ENCODE measurements around the gene TMEM252.

The TMEM252 gene

GRCh38 chr9:68545033-68545705 is 4.5 kb upstream of the TMEM252 start:
- no peak for DNase-seq (ENCODE audit: low read depth in 2 of 2)

GRCh38 chr9:68541568-68541967 is 885 bp upstream of the TMEM252 start:
- DNase-seq (ENCODE audit: low read depth in 2 of 2) = no peak

GRCh38 chr9:68538200-68538599 is 2.5 kb downstream of the TMEM252 start:
- no peak for DNase-seq (ENCODE audit: low read depth in 2 of 2)

GRCh38 chr9:68537616-68537880 is 3.1 kb downstream of the TMEM252 start:
- DNase-seq (ENCODE audit: low read depth in 2 of 2) = no peak

- DNase-seq (ENCODE audit: low read depth in 2 of 2) = no peak
Measured at GRCh38 chr9:68536876-68537615, 3.6 kb downstream of the TMEM252 start.

- DNase-seq (ENCODE audit: low read depth in 2 of 2) = no peak
Measured at GRCh38 chr9:68533678-68534077, 7.0 kb downstream of the TMEM252 start.

- DNase-seq (ENCODE audit: low read depth in 2 of 2) = no peak
Measured at GRCh38 chr9:68532131-68532530, 8.6 kb downstream of the TMEM252 start.

- DNase-seq (ENCODE audit: low read depth in 2 of 2) = no peak
Measured at GRCh38 chr9:68530618-68531017, 10.1 kb downstream of the TMEM252 start.

GRCh38 chr9:68523367-68523936 is 17.2 kb downstream of the TMEM252 start:
- DNase-seq (ENCODE audit: low read depth in 2 of 2) = no peak

- DNase-seq (ENCODE audit: low read depth in 2 of 2) = no peak
Measured at GRCh38 chr9:68522954-68523353, 17.7 kb downstream of the TMEM252 start.

GRCh38 chr9:68522131-68522530 is 18.6 kb downstream of the TMEM252 start:
- DNase-seq (ENCODE audit: low read depth in 2 of 2) = no peak

- DNase-seq (ENCODE audit: low read depth in 2 of 2) = no peak
Measured at GRCh38 chr9:68515326-68516017, 25.2 kb downstream of the TMEM252 start.

GRCh38 chr9:68513981-68514380 is 26.7 kb downstream of the TMEM252 start:
- no peak for DNase-seq (ENCODE audit: low read depth in 2 of 2)

GRCh38 chr9:68513385-68513784 is 27.3 kb downstream of the TMEM252 start:
- DNase-seq (ENCODE audit: low read depth in 2 of 2) = no peak

- DNase-seq (ENCODE audit: low read depth in 2 of 2) = no peak
Measured at GRCh38 chr9:68509689-68510088, 31.0 kb downstream of the TMEM252 start.

- DNase-seq (ENCODE audit: low read depth in 2 of 2) = no peak
Measured at GRCh38 chr9:68508547-68508946, 32.1 kb downstream of the TMEM252 start.

- no peak for DNase-seq (ENCODE audit: low read depth in 2 of 2)
Measured at GRCh38 chr9:68507806-68508145, 32.9 kb downstream of the TMEM252 start.

- DNase-seq (ENCODE audit: low read depth in 2 of 2) = no peak
Measured at GRCh38 chr9:68507130-68507805, 33.4 kb downstream of the TMEM252 start.

- no peak for DNase-seq (ENCODE audit: low read depth in 2 of 2)
Measured at GRCh38 chr9:68506551-68506950, 34.1 kb downstream of the TMEM252 start.

GRCh38 chr9:68505681-68506409 is 34.8 kb downstream of the TMEM252 start:
- no peak for DNase-seq (ENCODE audit: low read depth in 2 of 2)

- DNase-seq (ENCODE audit: low read depth in 2 of 2) = no peak
Measured at GRCh38 chr9:68502279-68502678, 38.4 kb downstream of the TMEM252 start.
